GM12878 (cell line): ENCODE measurements around the gene GRPEL2.

ENCODE experiments used
- CBX3 ChIP-seq: fragments of 200-600 bp; sonication (generic); IDR thresholded peaks from 2 replicates; pipeline ENCODE4 v1.6.1; 2016; ENCODE audit warnings: low read depth, borderline replicate concordance
- FOXM1 ChIP-seq: IDR thresholded peaks from 2 replicates; pipeline ENCODE4 v1.6.1; 2012; ENCODE audit warnings: low read depth, mild to moderate bottlenecking, inconsistent platforms, low read length, moderate library complexity
- HCFC1 ChIP-seq: fragments of 150-350 bp; IDR thresholded peaks from 2 replicates; pipeline ENCODE4 v1.6.1; 2014; ENCODE audit warnings: low read length
- MAX ChIP-seq: IDR thresholded peaks from 2 replicates; pipeline ENCODE4 v1.6.1; 2012; ENCODE audit warnings: low read depth, low read length, improper control_type of control experiment
- PRDM15 ChIP-seq: fragments of 450-650 bp; formaldehyde crosslinking; IDR thresholded peaks from 2 replicates; pipeline ENCODE4 v1.4.0; 2020; ENCODE audit warnings: mild to moderate bottlenecking, moderate library complexity
- SP1 ChIP-seq: IDR thresholded peaks from one replicate; pipeline ENCODE4 v1.6.1; 2011; ENCODE audit warnings: low read depth, low read length
- WRNIP1 ChIP-seq: IDR thresholded peaks from 2 replicates; pipeline ENCODE4 v1.6.1; 2011; ENCODE audit warnings: low read depth, low read length, improper control_type of control experiment, borderline replicate concordance
- TF ChIP-seq, protein P1 (sequence below), 3 experiments: IDR thresholded peaks in 2 of 3; conservative IDR thresholded peaks in 1 of 3; 2 replicates each; pipeline ENCODE4 v1.5.1; 2011; ENCODE audit warnings: low read depth in 3 of 3, low read length in 3 of 3, mild to moderate bottlenecking in 3 of 3, control low read depth in 2 of 3, moderate library complexity in 2 of 3, inconsistent platforms in 1 of 3, mixed read lengths in 1 of 3; ENCODE audit not compliant: control insufficient read depth in 2 of 3, insufficient read depth in 1 of 3; ENCODE audit errors: extremely low read depth in 1 of 3
- TF ChIP-seq, protein P2 (sequence below): IDR thresholded peaks from 2 replicates; pipeline ENCODE4 v1.6.1; 2011; ENCODE audit warnings: low read depth, low read length, improper control_type of control experiment, borderline replicate concordance

DNA sequence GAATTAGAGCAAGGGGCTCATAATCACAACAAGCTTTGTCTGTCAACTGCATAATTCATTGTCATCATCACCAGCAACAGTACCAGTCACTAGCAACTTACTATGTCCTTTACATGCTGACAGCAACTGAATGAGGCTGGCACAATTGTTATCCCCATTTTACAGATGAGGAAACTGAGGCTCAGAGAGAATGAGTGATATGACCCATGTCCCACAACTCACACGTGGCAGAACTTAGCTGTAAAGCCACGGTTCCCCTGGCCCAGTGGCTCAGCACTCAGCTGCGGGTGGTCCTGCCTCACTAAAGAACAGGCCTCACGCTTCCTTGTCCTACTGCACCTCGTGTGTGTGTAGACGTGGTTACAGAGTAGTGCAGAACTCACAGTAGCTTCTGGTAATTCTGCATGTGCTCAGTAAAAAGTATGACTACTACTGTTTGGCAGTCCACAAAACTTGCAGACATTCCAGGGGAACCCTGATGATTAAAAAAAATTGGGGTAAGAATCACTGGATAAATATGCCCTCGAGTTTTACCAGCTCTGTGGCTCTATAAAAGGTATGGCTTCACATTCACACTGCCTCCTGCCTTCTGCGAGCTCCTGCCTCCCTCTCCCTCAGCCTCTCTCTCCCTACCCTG, 43.4 kb upstream of the GRPEL2 start:
- TF ChIP-seq PRDM15 (CRISPR knock-in tag) (no peak), SP1 (no peak), HCFC1 (no peak), CBX3 (no peak), MAX (no peak), WRNIP1 (no peak), FOXM1 (no peak)
- TF ChIP-seq, protein P1, sequence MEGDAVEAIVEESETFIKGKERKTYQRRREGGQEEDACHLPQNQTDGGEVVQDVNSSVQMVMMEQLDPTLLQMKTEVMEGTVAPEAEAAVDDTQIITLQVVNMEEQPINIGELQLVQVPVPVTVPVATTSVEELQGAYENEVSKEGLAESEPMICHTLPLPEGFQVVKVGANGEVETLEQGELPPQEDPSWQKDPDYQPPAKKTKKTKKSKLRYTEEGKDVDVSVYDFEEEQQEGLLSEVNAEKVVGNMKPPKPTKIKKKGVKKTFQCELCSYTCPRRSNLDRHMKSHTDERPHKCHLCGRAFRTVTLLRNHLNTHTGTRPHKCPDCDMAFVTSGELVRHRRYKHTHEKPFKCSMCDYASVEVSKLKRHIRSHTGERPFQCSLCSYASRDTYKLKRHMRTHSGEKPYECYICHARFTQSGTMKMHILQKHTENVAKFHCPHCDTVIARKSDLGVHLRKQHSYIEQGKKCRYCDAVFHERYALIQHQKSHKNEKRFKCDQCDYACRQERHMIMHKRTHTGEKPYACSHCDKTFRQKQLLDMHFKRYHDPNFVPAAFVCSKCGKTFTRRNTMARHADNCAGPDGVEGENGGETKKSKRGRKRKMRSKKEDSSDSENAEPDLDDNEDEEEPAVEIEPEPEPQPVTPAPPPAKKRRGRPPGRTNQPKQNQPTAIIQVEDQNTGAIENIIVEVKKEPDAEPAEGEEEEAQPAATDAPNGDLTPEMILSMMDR (IDR thresholded peaks at IDR 0.05 in 2 of 3, conservative IDR thresholded peaks at IDR 0.05 in 1 of 3; ENCODE audit: control insufficient read depth in 2 of 3, extremely low read depth in 1 of 3, insufficient read depth in 1 of 3, low read depth in 3 of 3, low read length in 3 of 3): no peak
- TF ChIP-seq, protein P2, sequence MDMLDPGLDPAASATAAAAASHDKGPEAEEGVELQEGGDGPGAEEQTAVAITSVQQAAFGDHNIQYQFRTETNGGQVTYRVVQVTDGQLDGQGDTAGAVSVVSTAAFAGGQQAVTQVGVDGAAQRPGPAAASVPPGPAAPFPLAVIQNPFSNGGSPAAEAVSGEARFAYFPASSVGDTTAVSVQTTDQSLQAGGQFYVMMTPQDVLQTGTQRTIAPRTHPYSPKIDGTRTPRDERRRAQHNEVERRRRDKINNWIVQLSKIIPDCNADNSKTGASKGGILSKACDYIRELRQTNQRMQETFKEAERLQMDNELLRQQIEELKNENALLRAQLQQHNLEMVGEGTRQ: no peak
